Upper lobe of left lung (tissue), 4 donors: ENCODE results near the gene LCE3E.

ENCODE experiments used
- CTCF ChIP-seq, 6 experiments: fragments of 450-650 bp in 4 of 6; fragments of 200-600 bp in 2 of 6; sonication (generic) in 2 of 6; IDR thresholded peaks; one replicate each; pipeline ENCODE4 v1.5.1; 2016 to 2019; ENCODE audit warnings: antibody characterized with exemption in 6 of 6
- POLR2A ChIP-seq, 4 donors: fragments of 450-650 bp; IDR thresholded peaks; one replicate each; pipeline ENCODE4 v1.5.1; 2016 to 2017; ENCODE audit warnings: antibody characterized with exemption in 4 of 4, mild to moderate bottlenecking in 2 of 4
- POLR2AphosphoS5 ChIP-seq, 2 donors: sonication (generic); formaldehyde crosslinking; IDR thresholded peaks; one replicate each; pipeline ENCODE4 v1.5.1; 2017; ENCODE audit warnings: antibody characterized with exemption in 2 of 2

- TF ChIP-seq CTCF (IDR thresholded peaks at IDR 0.05) (no peak), POLR2AphosphoS5 (IDR thresholded peaks at IDR 0.05) (no peak), POLR2A (IDR thresholded peaks at IDR 0.05) (no peak)
Measured at GRCh38 chr1:152580433-152580832, 13.9 kb upstream of the LCE3E start, which contains the start of gene LCE3D.
